CD1c-positive myeloid dendritic cell (primary cell): ENCODE results near the gene CILP2.

Experiments used
- DNase-seq: peaks from one replicate; pipeline ENCODE4 v3.0.0-alpha.2; 2016; ENCODE audit errors: extremely low spot score

CILP2 gene

GRCh38 chr19:19528721-19529490 is 9.2 kb upstream of the CILP2 start, which contains the start of gene YJEFN3:
YJEFN3 (plus strand) TSS chr19:19528911; CDS start chr19:19528933, 22 bp downstream.
- DNase-seq = no peak

GRCh38 chr19:19529783-19530422 is 8.2 kb upstream of the CILP2 start:
- DNase-seq = no peak

GRCh38 chr19:19530423-19530804 is 7.7 kb upstream of the CILP2 start:
- DNase-seq = peak; percentile 10

GRCh38 chr19:19530889-19531288 is 7.2 kb upstream of the CILP2 start:
- DNase-seq = no peak

- peak; percentile 91 for DNase-seq
Measured at GRCh38 chr19:19531951-19532805, 5.9 kb upstream of the CILP2 start.

GRCh38 chr19:19532806-19533701 is 5.0 kb upstream of the CILP2 start:
- no peak for DNase-seq

- DNase-seq = no peak
Measured at GRCh38 chr19:19533841-19534240, 4.2 kb upstream of the CILP2 start.

- no peak for DNase-seq
Measured at GRCh38 chr19:19534556-19535265, 3.4 kb upstream of the CILP2 start.

- DNase-seq = no peak
Measured at GRCh38 chr19:19535311-19536191, 2.5 kb upstream of the CILP2 start.

GRCh38 chr19:19537075-19538048 is 703 bp upstream of the CILP2 start:
- DNase-seq = peak; percentile 3

- DNase-seq = no peak
Measured at GRCh38 chr19:19538785-19539166, 711 bp downstream of the CILP2 start.

GRCh38 chr19:19539698-19540063 is 1.6 kb downstream of the CILP2 start:
- no peak for DNase-seq

GRCh38 chr19:19540064-19540714 is 2.1 kb downstream of the CILP2 start:
- peak; percentile 79 for DNase-seq

- peak; percentile 44 for DNase-seq
Measured at GRCh38 chr19:19540715-19541515, 2.9 kb downstream of the CILP2 start.

GRCh38 chr19:19541616-19542015 is 3.6 kb downstream of the CILP2 start:
- DNase-seq = no peak

GRCh38 chr19:19542507-19542906 is 4.4 kb downstream of the CILP2 start:
- DNase-seq = peak; percentile 18

- no peak for DNase-seq
Measured at GRCh38 chr19:19543101-19543500, 5.0 kb downstream of the CILP2 start.
